Right lobe of liver (tissue), 6 donors: ENCODE data around the gene DLG2. TPM values are rescaled to one million over a fixed set of nuclear protein-coding genes. Genes with fewer than 3 reads are reported as not detected.

Experiments used
- ATAC-seq, 4 donors: fragments of 200-7000 bp; cut with Tn5 transposase; one replicate each; pipeline ENCODE4 v1.9.1; 2020; ENCODE audit warnings: mild to moderate bottlenecking in 4 of 4, moderate library complexity in 4 of 4
- DNase-seq, 3 donors: peaks; one replicate each; pipeline ENCODE4 v3.0.0-alpha.2; 2020
- H3K27ac ChIP-seq, 3 donors: fragments of 200-600 bp; one replicate each; pipeline ENCODE4 v1.8.0; 2022
- H3K27me3 ChIP-seq, 2 donors: fragments of 200-600 bp; one replicate each; pipeline ENCODE4 v1.8.0; 2022
- H3K36me3 ChIP-seq, 4 donors: fragments of 200-600 bp; sonication (generic) in 1 of 4; one replicate each; pipeline versions ENCODE4 v1.5.1 to v1.8.0; 2017 to 2022; ENCODE audit warnings: control low read depth in 1 of 4
- H3K4me1 ChIP-seq, 4 donors: fragments of 200-600 bp; sonication (generic) in 1 of 4; one replicate each; pipeline versions ENCODE4 v1.5.1 to v1.8.0; 2017 to 2022; ENCODE audit warnings: control low read depth in 1 of 4
- H3K4me3 ChIP-seq, 3 donors: fragments of 200-600 bp; one replicate each; pipeline ENCODE4 v1.8.0; 2022
- H3K9me3 ChIP-seq, 4 donors: fragments of 200-600 bp; sonication (generic) in 1 of 4; one replicate each; pipeline versions ENCODE4 v1.5.1 to v1.8.0; 2017 to 2022; ENCODE audit warnings: control low read depth in 1 of 4
- POLR2A ChIP-seq: fragments of 450-650 bp; IDR thresholded peaks from one replicate; pipeline ENCODE4 v1.6.1; 2017; ENCODE audit warnings: antibody characterized with exemption, mild to moderate bottlenecking
- WGBS: methylation state at CpG from one replicate; pipeline ENCODE4 v1.1.6; 2018; ENCODE audit warnings: low coverage, low lambda C conversion rate; ENCODE audit not compliant: insufficient coverage; ENCODE audit errors: missing lambda C conversion rate; 5-methylcytosine and 5-hydroxymethylcytosine counted together
- intact Hi-C, 2 donors: fragments of 100-400 bp; cut with DNase I; formaldehyde crosslinking; loops; one replicate each; pipeline versions ENCODE4 v1.11.2 to v1.14.1; 2022
- total RNA-seq, 6 experiments: library from RNA; depleted of rRNA in 2 of 6; stranded (reverse); fragments of >200 nt in 2 of 6; fragmentation: NEBNext Ultra II Directional in 3 of 6; extraction: Animal tissue kit (Norgen Biotek cat#: 25700) in 3 of 6; gene quantifications; one replicate each; pipeline versions ENCODE4 v1.1.0 to v1.2.4, GENCODE V29; 2016 to 2023
- TF ChIP-seq, protein P1 (sequence below), 4 donors: fragments of 200-600 bp in 3 of 4; fragments of 450-650 bp in 1 of 4; IDR thresholded peaks; one replicate each; pipeline versions ENCODE4 v1.5.1 to v1.8.0; 2016 to 2022; ENCODE audit warnings: antibody characterized with exemption in 4 of 4, mild to moderate bottlenecking in 2 of 4
- donor health status: DM: no; HTN: yes; CAD: no.
- donor health status: DM: no; HTN: no; CAD: no.
- donor health status: DM: no; HTN: no; CAD: no.
- donor health status: DM: no; HTN: yes; CAD: no.
- donor health status: DM: no; HTN: yes; CAD: no.

DLG2 gene
- total RNA-seq, 6 experiments from 2014 or later: 1.2 to 6.4 (median 2.5) TPM

DNA sequence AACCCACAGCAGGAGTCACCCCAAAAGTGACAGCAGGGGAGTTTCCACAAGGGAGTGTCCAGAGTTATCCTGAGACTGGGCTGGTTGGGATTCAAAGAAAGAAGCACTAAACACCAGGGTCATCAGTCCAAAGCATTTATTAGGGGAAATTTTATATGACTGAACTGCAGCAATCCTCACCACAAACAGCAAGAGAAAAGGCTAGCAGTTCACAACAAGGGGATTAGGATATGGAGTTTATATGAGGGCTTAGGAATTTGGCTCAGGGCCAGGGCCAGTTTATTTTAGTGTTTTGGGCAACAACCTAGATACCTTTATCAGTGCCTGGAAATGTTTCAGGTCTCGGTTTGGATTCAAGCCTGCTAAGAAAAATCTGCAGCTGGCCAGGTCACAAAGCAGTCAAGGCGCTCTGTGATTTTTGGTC is 16.1 kb upstream of the DLG2 start:
- peaks cover 0 to under 1% (median 0%) of the 10 kb centered on the region in 4 donors for H3K4me1 ChIP-seq
- no peaks in the 10 kb centered on the region for H3K27me3 ChIP-seq
- TF ChIP-seq POLR2A: no peak
- TF ChIP-seq, protein P1, sequence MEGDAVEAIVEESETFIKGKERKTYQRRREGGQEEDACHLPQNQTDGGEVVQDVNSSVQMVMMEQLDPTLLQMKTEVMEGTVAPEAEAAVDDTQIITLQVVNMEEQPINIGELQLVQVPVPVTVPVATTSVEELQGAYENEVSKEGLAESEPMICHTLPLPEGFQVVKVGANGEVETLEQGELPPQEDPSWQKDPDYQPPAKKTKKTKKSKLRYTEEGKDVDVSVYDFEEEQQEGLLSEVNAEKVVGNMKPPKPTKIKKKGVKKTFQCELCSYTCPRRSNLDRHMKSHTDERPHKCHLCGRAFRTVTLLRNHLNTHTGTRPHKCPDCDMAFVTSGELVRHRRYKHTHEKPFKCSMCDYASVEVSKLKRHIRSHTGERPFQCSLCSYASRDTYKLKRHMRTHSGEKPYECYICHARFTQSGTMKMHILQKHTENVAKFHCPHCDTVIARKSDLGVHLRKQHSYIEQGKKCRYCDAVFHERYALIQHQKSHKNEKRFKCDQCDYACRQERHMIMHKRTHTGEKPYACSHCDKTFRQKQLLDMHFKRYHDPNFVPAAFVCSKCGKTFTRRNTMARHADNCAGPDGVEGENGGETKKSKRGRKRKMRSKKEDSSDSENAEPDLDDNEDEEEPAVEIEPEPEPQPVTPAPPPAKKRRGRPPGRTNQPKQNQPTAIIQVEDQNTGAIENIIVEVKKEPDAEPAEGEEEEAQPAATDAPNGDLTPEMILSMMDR (IDR thresholded peaks at IDR 0.05): no peak
- no peak overlapping the region for H3K27ac ChIP-seq
- no peaks in the 10 kb centered on the region for H3K9me3 ChIP-seq
- WGBS: 20% methylated on average over 2 of the region's 2 CpGs
- DNase-seq: no peak
- no peak overlapping the region for H3K4me3 ChIP-seq
- H3K36me3 ChIP-seq: no peaks in the 10 kb centered on the region
- intact Hi-C loops: no loop called here
- ATAC-seq: no peak

DNA sequence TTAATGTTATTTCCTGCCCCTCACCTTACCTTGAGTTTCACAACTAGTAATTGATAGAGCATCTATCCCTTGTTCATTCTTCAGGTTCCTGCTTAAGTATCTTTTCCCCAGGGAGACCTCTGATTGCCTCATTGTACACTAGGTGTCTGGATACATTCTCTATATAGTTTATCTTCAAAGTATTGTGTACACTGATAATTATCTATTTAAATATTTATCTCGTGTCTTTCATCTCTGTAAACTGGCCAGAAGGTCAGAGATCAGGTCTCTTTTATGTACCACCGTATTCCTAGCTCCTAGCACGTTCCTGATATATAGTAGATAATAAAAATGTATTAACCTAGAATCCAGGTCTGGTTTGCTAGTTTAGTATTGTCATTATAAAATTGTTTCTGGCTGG is 7.6 kb upstream of the DLG2 start:
- no peak for ATAC-seq
- H3K4me3 ChIP-seq: no peak overlapping the region
- H3K36me3 ChIP-seq: peaks cover 0 to 23% (median 3%) of the 10 kb centered on the region in 4 donors
- intact Hi-C loops: no loop called here
- no peak overlapping the region for H3K27ac ChIP-seq
- TF ChIP-seq, protein P1 (IDR thresholded peaks at IDR 0.05): no peak
- no peak for TF ChIP-seq POLR2A
- 52% methylated on average over 3 of the region's 3 CpGs for WGBS
- H3K27me3 ChIP-seq: no peaks in the 10 kb centered on the region
- no peak for DNase-seq
- no peaks in the 10 kb centered on the region for H3K9me3 ChIP-seq
- H3K4me1 ChIP-seq: peaks cover 0 to 4% (median 0%) of the 10 kb centered on the region in 4 donors

DNA sequence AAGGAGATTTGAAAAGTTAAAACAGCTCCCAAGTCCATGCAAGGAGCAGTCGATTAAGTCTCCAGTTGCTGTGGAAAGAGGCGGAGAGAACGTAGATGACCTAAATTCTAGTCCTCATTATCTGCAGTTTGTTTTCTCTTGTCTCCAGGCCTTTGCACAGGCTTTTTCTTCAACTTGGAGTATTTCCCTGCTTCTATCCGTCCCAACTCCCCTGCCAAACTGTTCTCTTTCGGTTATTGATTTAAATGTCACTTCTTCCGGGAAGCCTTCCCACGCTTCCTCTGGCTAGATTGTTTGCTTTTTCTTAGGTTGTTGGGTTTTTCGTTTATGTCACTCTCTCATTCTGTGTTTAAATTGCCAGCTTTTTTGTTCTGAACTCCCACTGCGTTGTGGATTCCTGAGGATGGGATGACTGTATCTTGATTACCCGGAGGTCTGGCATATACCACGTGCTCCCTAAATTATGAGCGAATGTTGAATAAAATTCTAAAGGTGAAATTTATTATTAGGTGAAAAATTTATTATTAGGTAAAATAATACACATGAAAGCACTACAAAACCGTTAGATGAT is 1.7 kb upstream of the DLG2 start:
- 1% methylated on average over 13 of the region's 13 CpGs for WGBS
- intact Hi-C loops: no loop called here
- ATAC-seq: peak; percentile 16 to 31 (median 26)

DNA sequence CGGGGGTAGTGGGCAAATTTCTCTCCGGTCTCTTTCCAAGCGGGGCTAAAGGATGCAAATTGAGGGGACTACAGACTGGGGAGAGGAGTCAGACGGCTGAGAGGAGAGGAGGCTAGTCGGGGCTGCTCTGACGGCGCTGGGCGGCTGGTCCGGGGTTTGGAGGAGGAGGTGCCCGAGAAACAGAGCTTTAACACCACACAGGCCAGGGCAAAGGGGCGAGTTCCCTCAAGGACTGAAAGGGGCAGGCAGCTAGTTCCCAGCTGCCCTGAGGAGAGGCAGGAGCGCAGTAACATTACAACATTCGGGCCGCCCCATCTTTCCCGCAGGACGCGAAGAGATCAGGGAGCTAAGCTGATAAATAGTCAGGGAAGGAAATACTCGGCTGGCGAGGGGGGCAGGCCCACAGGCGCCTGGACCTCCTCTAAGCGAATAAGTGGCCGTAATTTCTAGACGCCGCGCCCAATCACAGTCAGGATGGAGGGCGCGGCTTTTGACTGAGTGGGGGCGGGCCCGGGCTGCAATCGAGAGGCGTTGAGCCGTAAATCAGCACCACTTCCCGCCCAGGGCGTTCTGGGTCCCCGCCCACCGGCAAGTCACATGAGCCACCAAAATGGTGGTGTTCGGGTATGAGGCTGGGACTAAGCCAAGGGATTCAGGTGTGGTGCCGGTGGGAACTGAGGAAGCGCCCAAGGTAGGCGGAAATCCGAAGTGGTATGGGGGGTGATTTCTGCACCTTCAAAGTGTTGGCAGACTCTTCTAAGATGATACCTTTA is 1.0 kb upstream of the DLG2 start, which contains the start of gene TMEM126B:
TSS of gene TMEM126B (plus strand) at position 596 of the 773 bp plus-strand sequence. CDS start at position 611, 15 bp downstream.
- Histone ChIP-seq H3K36me3 (no peaks in the 10 kb centered on the region), H3K4me1 (peaks cover 0 to 20% (median 0%) of the 10 kb centered on the region in 4 donors), H3K27me3 (no peaks in the 10 kb centered on the region), H3K27ac (peak within 1 kb of the TSS; percentile 78 to 84 (median 82)), H3K4me3 (peak within 1 kb of the TSS; percentile 63 to 75 (median 66)), H3K9me3 (no peaks in the 10 kb centered on the region)
- DNase-seq (peak; percentile 98), ATAC-seq (peak; percentile 97 to 100 (median 98))
- intact Hi-C loops: no loop called here
- WGBS: 0% methylated on average over 40 of the region's 41 CpGs
- peak; percentile 84 for TF ChIP-seq POLR2A
- TF ChIP-seq, protein P1 (IDR thresholded peaks at IDR 0.05): no peak

More for the DNA sequence above, 1.7 kb upstream of the DLG2 start:
- H3K9me3 ChIP-seq: no peaks in the 10 kb centered on the region
- TF ChIP-seq, protein P1 (IDR thresholded peaks at IDR 0.05): no peak
- TF ChIP-seq POLR2A: no peak
- H3K36me3 ChIP-seq: no peaks in the 10 kb centered on the region
- peak overlapping the region; percentile 63 to 75 (median 66) for H3K4me3 ChIP-seq
- DNase-seq: no peak
- H3K27me3 ChIP-seq: no peaks in the 10 kb centered on the region
- peaks cover 0 to 20% (median 0%) of the 10 kb centered on the region in 4 donors for H3K4me1 ChIP-seq
- peak overlapping the region; percentile 52 to 82 (median 72) for H3K27ac ChIP-seq
